K562 (cell line): ENCODE results near the gene ARHGEF10L.

ENCODE experiments used
- CBX5 ChIP-seq: IDR thresholded peaks from 2 replicates; pipeline ENCODE4 v1.6.1; 2014; ENCODE audit warnings: low read depth, borderline replicate concordance
- CEBPB ChIP-seq: fragments of 450-650 bp; IDR thresholded peaks from 2 replicates; pipeline ENCODE4 v1.6.1; 2016; ENCODE audit warnings: missing genetic modification characterization, missing compliant biosample characterization
- PRMT5 ChIP-seq: sonication (generic); formaldehyde crosslinking; IDR thresholded peaks from 2 replicates; pipeline ENCODE4 v1.5.0; 2020; ENCODE audit warnings: missing genetic modification reagents
- TAF1 ChIP-seq: IDR thresholded peaks from 2 replicates; pipeline ENCODE4 v1.6.1; 2011; ENCODE audit warnings: mild to moderate bottlenecking, low read length, moderate library complexity; ENCODE audit not compliant: insufficient read depth, control insufficient read depth, severe bottlenecking; ENCODE audit errors: extremely low read depth
- TF ChIP-seq, protein P1 (sequence below): sonication (generic); formaldehyde crosslinking; IDR thresholded peaks from 2 replicates; pipeline ENCODE4 v1.8.0; 2022; ENCODE audit warnings: mild to moderate bottlenecking, missing genetic modification reagents
- TF ChIP-seq, protein P2 (sequence below), 2 experiments: fragments of 200-800 bp in 1 of 2; sonication (Bioruptor generic) in 1 of 2; sonication (generic) in 1 of 2; formaldehyde crosslinking in 1 of 2; IDR thresholded peaks in 1 of 2; conservative IDR thresholded peaks in 1 of 2; 2 replicates each; pipeline versions ENCODE4 v1.5.0 to v1.6.1; 2016 to 2020; ENCODE audit warnings: missing compliant biosample characterization in 1 of 2, missing genetic modification characterization in 1 of 2, missing genetic modification reagents in 1 of 2

DNA sequence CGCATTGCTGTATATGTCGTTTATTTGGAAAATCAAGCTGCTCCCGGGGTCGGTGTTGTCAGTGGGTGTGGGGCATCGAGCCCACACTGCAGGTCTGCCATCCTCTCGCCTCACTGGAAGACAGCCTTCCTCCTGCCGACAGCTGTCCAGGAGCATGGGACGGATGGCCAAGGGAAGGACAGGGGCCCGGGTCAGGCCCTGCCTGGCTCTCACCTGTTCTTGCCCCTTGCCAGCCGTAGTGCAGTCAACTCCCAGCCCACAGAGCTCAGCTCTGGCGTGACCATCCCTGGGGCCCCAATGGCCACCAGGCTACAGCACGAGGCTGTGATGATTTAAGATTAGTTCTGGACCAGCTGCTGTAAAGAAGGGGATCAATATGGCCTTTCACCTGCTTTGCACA lies 128.7 kb downstream of the ARHGEF10L start:
- no peak for TF ChIP-seq TAF1
- TF ChIP-seq PRMT5, result no peak
- TF ChIP-seq, protein P1, sequence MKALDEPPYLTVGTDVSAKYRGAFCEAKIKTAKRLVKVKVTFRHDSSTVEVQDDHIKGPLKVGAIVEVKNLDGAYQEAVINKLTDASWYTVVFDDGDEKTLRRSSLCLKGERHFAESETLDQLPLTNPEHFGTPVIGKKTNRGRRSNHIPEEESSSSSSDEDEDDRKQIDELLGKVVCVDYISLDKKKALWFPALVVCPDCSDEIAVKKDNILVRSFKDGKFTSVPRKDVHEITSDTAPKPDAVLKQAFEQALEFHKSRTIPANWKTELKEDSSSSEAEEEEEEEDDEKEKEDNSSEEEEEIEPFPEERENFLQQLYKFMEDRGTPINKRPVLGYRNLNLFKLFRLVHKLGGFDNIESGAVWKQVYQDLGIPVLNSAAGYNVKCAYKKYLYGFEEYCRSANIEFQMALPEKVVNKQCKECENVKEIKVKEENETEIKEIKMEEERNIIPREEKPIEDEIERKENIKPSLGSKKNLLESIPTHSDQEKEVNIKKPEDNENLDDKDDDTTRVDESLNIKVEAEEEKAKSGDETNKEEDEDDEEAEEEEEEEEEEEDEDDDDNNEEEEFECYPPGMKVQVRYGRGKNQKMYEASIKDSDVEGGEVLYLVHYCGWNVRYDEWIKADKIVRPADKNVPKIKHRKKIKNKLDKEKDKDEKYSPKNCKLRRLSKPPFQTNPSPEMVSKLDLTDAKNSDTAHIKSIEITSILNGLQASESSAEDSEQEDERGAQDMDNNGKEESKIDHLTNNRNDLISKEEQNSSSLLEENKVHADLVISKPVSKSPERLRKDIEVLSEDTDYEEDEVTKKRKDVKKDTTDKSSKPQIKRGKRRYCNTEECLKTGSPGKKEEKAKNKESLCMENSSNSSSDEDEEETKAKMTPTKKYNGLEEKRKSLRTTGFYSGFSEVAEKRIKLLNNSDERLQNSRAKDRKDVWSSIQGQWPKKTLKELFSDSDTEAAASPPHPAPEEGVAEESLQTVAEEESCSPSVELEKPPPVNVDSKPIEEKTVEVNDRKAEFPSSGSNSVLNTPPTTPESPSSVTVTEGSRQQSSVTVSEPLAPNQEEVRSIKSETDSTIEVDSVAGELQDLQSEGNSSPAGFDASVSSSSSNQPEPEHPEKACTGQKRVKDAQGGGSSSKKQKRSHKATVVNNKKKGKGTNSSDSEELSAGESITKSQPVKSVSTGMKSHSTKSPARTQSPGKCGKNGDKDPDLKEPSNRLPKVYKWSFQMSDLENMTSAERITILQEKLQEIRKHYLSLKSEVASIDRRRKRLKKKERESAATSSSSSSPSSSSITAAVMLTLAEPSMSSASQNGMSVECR (CRISPR knock-in tag), result no peak
- TF ChIP-seq, protein P2, sequence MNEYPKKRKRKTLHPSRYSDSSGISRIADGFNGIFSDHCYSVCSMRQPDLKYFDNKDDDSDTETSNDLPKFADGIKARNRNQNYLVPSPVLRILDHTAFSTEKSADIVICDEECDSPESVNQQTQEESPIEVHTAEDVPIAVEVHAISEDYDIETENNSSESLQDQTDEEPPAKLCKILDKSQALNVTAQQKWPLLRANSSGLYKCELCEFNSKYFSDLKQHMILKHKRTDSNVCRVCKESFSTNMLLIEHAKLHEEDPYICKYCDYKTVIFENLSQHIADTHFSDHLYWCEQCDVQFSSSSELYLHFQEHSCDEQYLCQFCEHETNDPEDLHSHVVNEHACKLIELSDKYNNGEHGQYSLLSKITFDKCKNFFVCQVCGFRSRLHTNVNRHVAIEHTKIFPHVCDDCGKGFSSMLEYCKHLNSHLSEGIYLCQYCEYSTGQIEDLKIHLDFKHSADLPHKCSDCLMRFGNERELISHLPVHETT (CRISPR knock-in tag; conservative IDR thresholded peaks at IDR 0.05 in 1 of 2, IDR thresholded peaks at IDR 0.05 in 1 of 2), result no peak
- TF ChIP-seq CEBPB (tag), result no peak
- no peak for TF ChIP-seq CBX5
